ENCODE data around the gene NDUFV1. TPM values are rescaled to one million over a fixed set of nuclear protein-coding genes. Genes with fewer than 3 reads are reported as not detected.

NDUFV1 gene
- total RNA-seq, 1 experiment from 2014 or later: 242 TPM

DNA sequence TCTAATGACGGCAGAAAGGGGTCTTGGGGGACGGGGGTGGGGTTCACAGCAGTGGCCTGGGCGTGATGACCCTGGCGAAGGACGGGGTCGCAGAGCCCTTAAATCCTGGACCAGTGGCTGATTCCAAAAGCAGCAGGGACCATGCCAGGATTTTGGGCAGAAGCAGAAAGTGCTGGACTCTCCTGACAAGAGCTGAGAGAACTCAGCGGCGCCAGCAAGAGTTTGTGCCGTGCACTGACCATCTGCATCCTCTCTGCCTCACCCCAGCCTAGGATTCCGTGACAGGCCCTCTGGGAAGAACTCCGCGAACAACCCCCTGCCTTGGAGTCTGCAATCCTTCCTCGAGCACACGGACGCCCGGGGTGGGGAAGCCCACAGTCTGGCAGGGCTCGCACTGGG lies 644 bp upstream of the NDUFV1 start:
- no peaks in the 10 kb centered on the region for H3K9me2 ChIP-seq (ENCODE audit: insufficient read depth)
- no TSS peak for BruUV-seq (replicated peaks)
- POLR2A ChIA-PET: no interaction called here
- H2AFZ ChIP-seq (ENCODE audit: low read depth, low read length, poor library complexity, severe bottlenecking): peak overlapping the region; percentile 35
- peak overlapping the region; percentile 99 to 100 for H3K4me3 ChIP-seq (replicated peaks in 1 of 2; ENCODE audit: low read depth in 1 of 2, low read length in 2 of 2)
- CTCF ChIA-PET: interaction anchor here (1.2 kb wide), 1 partner anchor 8 kb away, joined by 3 read pairs; no protein-coding TSS in a partner anchor
- ATAC-seq (no peak; the same call in 1 of the 2 replicates), DNase-seq (ENCODE audit: low read depth, low spot score) (no peak)
- intact Hi-C loops (cut with micrococcal nuclease): no loop called here
- H3K4me1 ChIP-seq (ENCODE audit: control insufficient read depth in 1 of 2, insufficient read depth in 2 of 2, low read length in 2 of 2): peaks cover 6 to 20% of the 10 kb centered on the region in 2 experiments
- H3K9ac ChIP-seq (ENCODE audit: low read length): peak overlapping the region; percentile 99
- no peaks in the 10 kb centered on the region for H3K27me3 ChIP-seq (ENCODE audit: insufficient read depth, low read length)
- H4K20me1 ChIP-seq (ENCODE audit: insufficient read depth): no peaks in the 10 kb centered on the region
- H3K27ac ChIP-seq (ENCODE audit: low read depth, low read length): peak overlapping the region; percentile 77; the same call in 1 of the 2 replicates
- RAD21 ChIA-PET (ENCODE audit: low non-redundant PET in 1 of 2, low total read pairs in 2 of 2, uncharacterized antibody in 2 of 2, unreplicated experiment in 2 of 2): no interaction called here
- no peaks in the 10 kb centered on the region for H3K9me3 ChIP-seq (ENCODE audit: control insufficient read depth in 1 of 2, insufficient read depth in 1 of 2, low read depth in 1 of 2, low read length in 2 of 2)
- peaks cover 16 to 21% of the 10 kb centered on the region in 2 experiments; a peak in 3 of 4 replicates for H3K36me3 ChIP-seq (ENCODE audit: control insufficient read depth in 1 of 2, insufficient read depth in 2 of 2, low read length in 2 of 2)
- no peak for TF ChIP-seq EZH2 (IDR thresholded peaks at IDR 0.05)
- no peak for TF ChIP-seq CBX3 (IDR thresholded peaks at IDR 0.05; ENCODE audit: low read depth)
- TF ChIP-seq ELF1 (IDR thresholded peaks at IDR 0.05; ENCODE audit: borderline replicate concordance, low read depth): no peak
- TF ChIP-seq, protein P1, sequence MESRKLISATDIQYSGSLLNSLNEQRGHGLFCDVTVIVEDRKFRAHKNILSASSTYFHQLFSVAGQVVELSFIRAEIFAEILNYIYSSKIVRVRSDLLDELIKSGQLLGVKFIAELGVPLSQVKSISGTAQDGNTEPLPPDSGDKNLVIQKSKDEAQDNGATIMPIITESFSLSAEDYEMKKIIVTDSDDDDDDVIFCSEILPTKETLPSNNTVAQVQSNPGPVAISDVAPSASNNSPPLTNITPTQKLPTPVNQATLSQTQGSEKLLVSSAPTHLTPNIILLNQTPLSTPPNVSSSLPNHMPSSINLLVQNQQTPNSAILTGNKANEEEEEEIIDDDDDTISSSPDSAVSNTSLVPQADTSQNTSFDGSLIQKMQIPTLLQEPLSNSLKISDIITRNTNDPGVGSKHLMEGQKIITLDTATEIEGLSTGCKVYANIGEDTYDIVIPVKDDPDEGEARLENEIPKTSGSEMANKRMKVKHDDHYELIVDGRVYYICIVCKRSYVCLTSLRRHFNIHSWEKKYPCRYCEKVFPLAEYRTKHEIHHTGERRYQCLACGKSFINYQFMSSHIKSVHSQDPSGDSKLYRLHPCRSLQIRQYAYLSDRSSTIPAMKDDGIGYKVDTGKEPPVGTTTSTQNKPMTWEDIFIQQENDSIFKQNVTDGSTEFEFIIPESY (IDR thresholded peaks at IDR 0.05; ENCODE audit: extremely low read depth, insufficient replicate concordance, low read length): no peak
- no peak for TF ChIP-seq CEBPB (IDR thresholded peaks at IDR 0.05; ENCODE audit: low read depth)
- no peak for TF ChIP-seq POLR2A (IDR thresholded peaks at IDR 0.05; ENCODE audit: borderline replicate concordance, extremely low read depth, insufficient read depth, insufficient read length)
- no peak for TF ChIP-seq JUND (IDR thresholded peaks at IDR 0.05)
- TF ChIP-seq, protein P2, sequence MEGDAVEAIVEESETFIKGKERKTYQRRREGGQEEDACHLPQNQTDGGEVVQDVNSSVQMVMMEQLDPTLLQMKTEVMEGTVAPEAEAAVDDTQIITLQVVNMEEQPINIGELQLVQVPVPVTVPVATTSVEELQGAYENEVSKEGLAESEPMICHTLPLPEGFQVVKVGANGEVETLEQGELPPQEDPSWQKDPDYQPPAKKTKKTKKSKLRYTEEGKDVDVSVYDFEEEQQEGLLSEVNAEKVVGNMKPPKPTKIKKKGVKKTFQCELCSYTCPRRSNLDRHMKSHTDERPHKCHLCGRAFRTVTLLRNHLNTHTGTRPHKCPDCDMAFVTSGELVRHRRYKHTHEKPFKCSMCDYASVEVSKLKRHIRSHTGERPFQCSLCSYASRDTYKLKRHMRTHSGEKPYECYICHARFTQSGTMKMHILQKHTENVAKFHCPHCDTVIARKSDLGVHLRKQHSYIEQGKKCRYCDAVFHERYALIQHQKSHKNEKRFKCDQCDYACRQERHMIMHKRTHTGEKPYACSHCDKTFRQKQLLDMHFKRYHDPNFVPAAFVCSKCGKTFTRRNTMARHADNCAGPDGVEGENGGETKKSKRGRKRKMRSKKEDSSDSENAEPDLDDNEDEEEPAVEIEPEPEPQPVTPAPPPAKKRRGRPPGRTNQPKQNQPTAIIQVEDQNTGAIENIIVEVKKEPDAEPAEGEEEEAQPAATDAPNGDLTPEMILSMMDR (IDR thresholded peaks at IDR 0.05 in 2 of 3, conservative IDR thresholded peaks at IDR 0.05 in 1 of 3; ENCODE audit: borderline replicate concordance in 1 of 3, insufficient read depth in 1 of 3, low read depth in 2 of 3, low read length in 2 of 3): no peak
- TF ChIP-seq, protein P3, sequence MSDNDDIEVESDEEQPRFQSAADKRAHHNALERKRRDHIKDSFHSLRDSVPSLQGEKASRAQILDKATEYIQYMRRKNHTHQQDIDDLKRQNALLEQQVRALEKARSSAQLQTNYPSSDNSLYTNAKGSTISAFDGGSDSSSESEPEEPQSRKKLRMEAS (IDR thresholded peaks at IDR 0.05): no peak
- H3K79me2 ChIP-seq (ENCODE audit: insufficient read depth, low read length): peaks cover 27% of the 10 kb centered on the region
- H3K4me2 ChIP-seq (ENCODE audit: low read length): peak overlapping the region; percentile 92

Measured in HCT116 (cell line).